ENCODE measurements around the gene DNAAF3.
A peak's percentile ranks its signal among the peaks of the same experiment; 100 is the strongest.

The DNAAF3 gene

DNA sequence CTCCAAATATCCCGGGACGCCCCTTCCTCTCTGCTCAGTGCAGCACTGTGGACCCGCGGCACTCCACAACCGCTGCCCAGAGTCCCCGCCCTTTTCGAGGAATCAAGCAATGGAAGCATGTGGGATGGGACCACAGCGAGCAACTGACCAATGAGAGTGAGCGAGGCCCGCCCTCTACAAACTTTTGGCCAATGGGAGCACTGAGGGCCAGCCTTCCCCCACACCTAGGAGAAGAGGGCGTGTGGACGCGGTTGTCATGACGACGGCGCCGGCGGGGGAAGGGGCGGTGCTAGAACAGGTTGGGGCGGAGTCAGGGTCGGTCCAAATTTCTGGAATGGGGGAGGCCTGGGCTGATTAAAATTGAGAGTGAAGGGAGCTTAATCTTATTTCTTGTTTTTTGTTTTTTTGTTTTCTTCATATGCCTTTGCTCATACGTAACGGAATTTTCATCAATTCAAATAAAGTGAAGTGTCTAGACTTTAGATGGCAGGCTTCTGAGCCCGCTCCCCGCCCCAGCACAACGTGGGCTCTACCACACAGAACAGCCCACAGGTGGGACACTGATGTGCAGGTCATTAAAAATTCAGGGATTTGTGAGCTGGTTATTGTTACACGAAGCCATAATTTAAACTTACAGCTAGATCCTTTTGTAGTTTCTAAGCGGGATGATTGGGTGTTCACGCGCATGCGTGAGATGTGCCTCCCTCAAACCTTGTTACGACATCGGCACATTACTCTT is at the start of gene DNAAF3:
DNAAF3 (minus strand) TSS at position 84 of the 739 bp plus-strand sequence. CDS start 200 bp downstream, outside the sequence.
- no peak within 1 kb of the TSS for H3K9ac ChIP-seq (ENCODE audit: low read length)
- no peak within 1 kb of the TSS for H3K4me2 ChIP-seq (ENCODE audit: low read length)
- no peak within 1 kb of the TSS for H2AFZ ChIP-seq (ENCODE audit: low read depth, low read length)
- TF ChIP-seq, protein P1, sequence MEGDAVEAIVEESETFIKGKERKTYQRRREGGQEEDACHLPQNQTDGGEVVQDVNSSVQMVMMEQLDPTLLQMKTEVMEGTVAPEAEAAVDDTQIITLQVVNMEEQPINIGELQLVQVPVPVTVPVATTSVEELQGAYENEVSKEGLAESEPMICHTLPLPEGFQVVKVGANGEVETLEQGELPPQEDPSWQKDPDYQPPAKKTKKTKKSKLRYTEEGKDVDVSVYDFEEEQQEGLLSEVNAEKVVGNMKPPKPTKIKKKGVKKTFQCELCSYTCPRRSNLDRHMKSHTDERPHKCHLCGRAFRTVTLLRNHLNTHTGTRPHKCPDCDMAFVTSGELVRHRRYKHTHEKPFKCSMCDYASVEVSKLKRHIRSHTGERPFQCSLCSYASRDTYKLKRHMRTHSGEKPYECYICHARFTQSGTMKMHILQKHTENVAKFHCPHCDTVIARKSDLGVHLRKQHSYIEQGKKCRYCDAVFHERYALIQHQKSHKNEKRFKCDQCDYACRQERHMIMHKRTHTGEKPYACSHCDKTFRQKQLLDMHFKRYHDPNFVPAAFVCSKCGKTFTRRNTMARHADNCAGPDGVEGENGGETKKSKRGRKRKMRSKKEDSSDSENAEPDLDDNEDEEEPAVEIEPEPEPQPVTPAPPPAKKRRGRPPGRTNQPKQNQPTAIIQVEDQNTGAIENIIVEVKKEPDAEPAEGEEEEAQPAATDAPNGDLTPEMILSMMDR (IDR thresholded peaks at IDR 0.05; ENCODE audit: low read depth, low read length): no peak
- no peak for TF ChIP-seq EZH2phosphoT487 (IDR thresholded peaks at IDR 0.05; ENCODE audit: low read depth)
- H4K20me1 ChIP-seq (ENCODE audit: insufficient read depth, low read length): no peaks in the 10 kb centered on the region
- H3K9me3 ChIP-seq (ENCODE audit: insufficient read depth, low read length): no peaks in the 10 kb centered on the region
- no peak within 1 kb of the TSS for H3K4me3 ChIP-seq (ENCODE audit: low read length)
- no peaks in the 10 kb centered on the region for H3K79me2 ChIP-seq (ENCODE audit: low read length)
- H3K4me1 ChIP-seq (ENCODE audit: low read length): no peaks in the 10 kb centered on the region
- H3K27ac ChIP-seq (ENCODE audit: low read length): no peak within 1 kb of the TSS
- no peaks in the 10 kb centered on the region for H3K36me3 ChIP-seq (replicated peaks; ENCODE audit: low read depth, low read length)
- H3K27me3 ChIP-seq (ENCODE audit: low read depth, low read length): peaks cover 4% of the 10 kb centered on the region; the same call in 1 of the 2 replicates

DNA sequence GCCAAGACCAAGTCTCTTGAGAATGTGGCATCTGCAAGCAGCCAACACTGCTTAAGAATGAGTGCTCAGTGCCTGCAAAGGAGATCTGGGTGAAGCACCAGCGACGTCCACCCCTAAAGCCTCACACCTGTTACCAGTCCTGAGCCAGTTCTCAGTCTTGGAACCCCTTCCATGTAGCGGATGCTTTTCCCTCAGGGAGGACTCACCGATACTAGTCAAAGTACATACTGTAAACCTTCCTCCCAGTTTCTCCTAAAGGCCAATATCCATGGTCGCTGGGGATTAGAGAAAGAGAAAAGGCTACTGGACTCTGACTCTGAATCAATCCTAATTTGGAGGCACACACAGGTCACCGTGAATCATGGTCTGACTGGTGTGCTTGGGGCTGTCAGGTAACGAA is 47.1 kb upstream of the DNAAF3 start:
- H3K27me3 ChIP-seq (ENCODE audit: low read depth, low read length): no peaks in the 10 kb centered on the region
- H3K4me3 ChIP-seq (ENCODE audit: low read length): no peak overlapping the region

DNA sequence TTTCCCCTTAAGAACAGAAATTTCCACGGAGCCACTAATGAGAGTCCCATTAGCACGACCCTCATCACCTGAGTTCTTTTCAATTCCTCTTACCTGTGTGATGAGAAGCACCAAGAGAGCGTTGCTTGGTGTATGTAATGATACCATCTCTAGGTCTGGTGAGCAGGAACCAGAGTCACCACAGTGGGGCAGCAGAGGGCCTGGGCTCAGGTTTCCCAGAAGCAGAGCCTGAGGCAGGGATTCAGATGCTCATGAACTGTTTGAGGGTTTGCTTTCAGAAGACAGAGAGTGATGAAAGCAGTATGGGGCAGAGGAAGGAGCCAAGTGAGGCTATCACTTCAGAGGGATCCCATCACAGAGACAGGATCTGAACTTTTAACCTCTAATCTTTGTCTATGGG is 46.0 kb upstream of the DNAAF3 start:
- no peak for TF ChIP-seq EZH2phosphoT487 (IDR thresholded peaks at IDR 0.05; ENCODE audit: low read depth)
- TF ChIP-seq, protein P1 (IDR thresholded peaks at IDR 0.05; ENCODE audit: low read depth, low read length): peak; percentile 51
- Histone ChIP-seq H3K27me3 (ENCODE audit: low read depth, low read length) (no peaks in the 10 kb centered on the region), H3K4me2 (ENCODE audit: low read length) (no peak overlapping the region)

More for the DNA sequence above, 47.1 kb upstream of the DNAAF3 start:
- H3K9me3 ChIP-seq (ENCODE audit: insufficient read depth, low read length): peaks cover 7% of the 10 kb centered on the region
- H4K20me1 ChIP-seq (ENCODE audit: insufficient read depth, low read length): no peaks in the 10 kb centered on the region
- no peak overlapping the region for H2AFZ ChIP-seq (ENCODE audit: low read depth, low read length)
- no peak overlapping the region for H3K9ac ChIP-seq (ENCODE audit: low read length)
- H3K36me3 ChIP-seq (replicated peaks; ENCODE audit: low read depth, low read length): no peaks in the 10 kb centered on the region
- no peaks in the 10 kb centered on the region for H3K79me2 ChIP-seq (ENCODE audit: low read length)
- no peak overlapping the region for H3K4me2 ChIP-seq (ENCODE audit: low read length)
- H3K4me1 ChIP-seq (ENCODE audit: low read length): no peaks in the 10 kb centered on the region
- H3K27ac ChIP-seq (ENCODE audit: low read length): no peak overlapping the region
- TF ChIP-seq EZH2phosphoT487 (IDR thresholded peaks at IDR 0.05; ENCODE audit: low read depth): no peak
- TF ChIP-seq, protein P1 (IDR thresholded peaks at IDR 0.05; ENCODE audit: low read depth, low read length): no peak

DNA sequence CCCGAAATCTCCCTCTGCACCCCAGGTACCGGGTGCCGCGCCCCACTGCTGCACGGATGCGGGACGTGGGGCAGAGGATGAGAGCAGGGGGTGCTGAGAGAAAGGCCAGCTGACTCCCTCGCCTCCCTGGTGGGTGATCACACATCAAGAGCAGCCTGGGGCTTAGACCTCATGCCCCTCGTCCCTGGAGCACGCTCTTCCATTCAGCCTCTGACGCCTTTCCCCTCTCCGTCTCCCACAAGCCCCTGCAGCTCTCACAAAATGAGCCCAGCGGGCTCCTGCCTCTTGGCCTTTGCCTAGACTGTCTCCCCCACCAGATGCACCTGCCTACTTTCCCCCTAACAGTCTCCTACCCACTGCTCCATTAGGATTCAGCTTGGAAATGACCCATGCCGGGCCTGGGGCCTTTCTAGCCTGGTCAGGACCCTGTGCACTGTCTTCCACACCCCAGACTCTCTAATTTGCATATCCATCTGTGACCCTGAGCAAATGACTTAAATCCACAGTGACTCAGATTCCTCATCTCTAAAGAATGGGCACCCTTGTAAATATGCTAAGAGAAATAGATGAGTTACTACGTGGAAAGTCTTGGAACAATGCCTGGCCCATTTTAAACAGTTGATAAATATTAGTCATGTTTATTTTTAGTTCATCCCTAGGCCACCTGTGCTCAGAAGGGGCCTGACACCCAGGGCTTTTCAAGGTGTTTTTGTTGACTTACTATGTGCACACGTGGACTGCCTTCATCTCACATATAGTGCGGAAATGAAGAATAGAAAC is 43.5 kb upstream of the DNAAF3 start:
- Histone ChIP-seq H3K4me2 (ENCODE audit: low read length) (no peak overlapping the region; the same call in 1 of the 2 replicates), H4K20me1 (ENCODE audit: insufficient read depth, low read length) (no peaks in the 10 kb centered on the region), H3K4me3 (ENCODE audit: low read length) (no peak overlapping the region), H3K27me3 (ENCODE audit: low read depth, low read length) (no peaks in the 10 kb centered on the region; the same call in 1 of the 2 replicates), H3K9ac (ENCODE audit: low read length) (no peak overlapping the region), H3K4me1 (ENCODE audit: low read length) (no peaks in the 10 kb centered on the region), H3K9me3 (ENCODE audit: insufficient read depth, low read length) (peaks cover 7% of the 10 kb centered on the region), H2AFZ (ENCODE audit: low read depth, low read length) (no peak overlapping the region), H3K27ac (ENCODE audit: low read length) (no peak overlapping the region), H3K79me2 (ENCODE audit: low read length) (no peaks in the 10 kb centered on the region), H3K36me3 (replicated peaks; ENCODE audit: low read depth, low read length) (no peaks in the 10 kb centered on the region)
- TF ChIP-seq EZH2phosphoT487 (IDR thresholded peaks at IDR 0.05; ENCODE audit: low read depth): no peak
- TF ChIP-seq, protein P1 (IDR thresholded peaks at IDR 0.05; ENCODE audit: low read depth, low read length): no peak

More for the DNA sequence above, 46.0 kb upstream of the DNAAF3 start:
- Histone ChIP-seq H3K36me3 (replicated peaks; ENCODE audit: low read depth, low read length) (no peaks in the 10 kb centered on the region), H3K4me1 (ENCODE audit: low read length) (no peaks in the 10 kb centered on the region), H3K9ac (ENCODE audit: low read length) (no peak overlapping the region), H3K79me2 (ENCODE audit: low read length) (no peaks in the 10 kb centered on the region), H4K20me1 (ENCODE audit: insufficient read depth, low read length) (no peaks in the 10 kb centered on the region), H3K9me3 (ENCODE audit: insufficient read depth, low read length) (peaks cover 7% of the 10 kb centered on the region), H2AFZ (ENCODE audit: low read depth, low read length) (no peak overlapping the region), H3K27ac (ENCODE audit: low read length) (no peak overlapping the region), H3K4me3 (ENCODE audit: low read length) (no peak overlapping the region)
